ENCODE results near the gene CMTM2. TPM values are rescaled to one million over a fixed set of nuclear protein-coding genes. Genes with fewer than 3 reads are reported as not detected.

The CMTM2 gene
- total and polyA plus RNA-seq, 4 experiments from 2014 or later, result 0.72 to 0.79 TPM; not detected in 2

DNA sequence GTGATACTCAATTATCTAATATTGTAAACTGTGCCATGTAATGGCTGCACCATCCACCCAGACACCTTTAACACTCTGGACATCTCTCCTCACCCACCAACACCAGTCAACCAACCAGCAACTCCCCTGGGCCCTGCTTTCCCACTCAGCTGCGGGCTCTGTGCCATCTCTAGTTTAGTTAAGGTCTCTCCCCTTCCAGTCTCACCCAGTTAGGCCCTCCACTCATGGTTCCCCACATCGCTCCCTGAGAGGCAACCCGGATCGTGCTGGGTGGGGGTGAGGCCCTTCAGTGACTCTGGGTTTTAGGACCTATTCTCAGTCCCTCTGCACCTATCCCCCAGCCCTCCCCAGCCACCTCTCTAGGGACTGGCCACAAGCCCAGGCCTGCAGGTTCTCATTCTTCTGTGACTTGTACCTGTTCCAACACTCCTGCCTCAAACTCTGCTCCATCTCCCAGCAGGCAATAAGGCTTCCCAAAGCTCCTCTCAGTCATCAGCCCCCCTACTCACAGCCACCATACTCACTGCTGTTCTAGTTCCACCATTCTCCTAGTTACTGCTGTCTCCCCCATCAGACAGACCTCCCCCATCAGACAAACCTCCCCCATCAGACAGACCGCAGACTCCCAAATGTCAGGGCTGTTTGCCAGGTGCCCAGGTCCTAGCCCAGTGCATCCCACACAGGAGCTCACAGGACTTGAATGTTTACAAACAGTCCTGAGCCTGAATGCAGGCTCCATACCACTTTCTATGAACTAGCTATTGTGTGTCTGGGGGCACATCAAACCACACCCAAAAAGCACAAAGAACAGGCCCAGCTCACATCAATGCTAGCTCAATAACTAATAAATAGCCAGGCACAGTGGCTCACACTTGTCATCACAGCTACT, 31.9 kb upstream of the CMTM2 start:
- Histone ChIP-seq H3K4me1 (ENCODE audit: insufficient read depth, low read length) (peaks cover 47% of the 10 kb centered on the region), H3K4me3 (ENCODE audit: low read length in 2 of 2) (no peak overlapping the region), H3K36me3 (ENCODE audit: insufficient read depth, low read length) (no peaks in the 10 kb centered on the region), H3K9me3 (ENCODE audit: control insufficient read depth in 1 of 2, low read length in 2 of 2) (no peaks in the 10 kb centered on the region), H3K27me3 (ENCODE audit: insufficient read depth, low read length) (no peaks in the 10 kb centered on the region), H3K27ac (ENCODE audit: low read depth, low read length) (no peak overlapping the region)
- Mint-ChIP-seq H3K9me3 (peaks cover 0 to under 1% (median 0%) of the 10 kb centered on the region in 8 donors), H3K4me3 (peak overlapping the region in 1 of 8 donors; percentile 40), H3K27ac (peak overlapping the region; percentile 19 to 97 (median 78)), H3K27me3 (no peaks in the 10 kb centered on the region), H3K4me1 (peaks cover 31 to 46% (median 39%) of the 10 kb centered on the region in 4 donors), H3K36me3 (peaks cover 0 to 8% of the 10 kb centered on the region in 2 donors)
- ChIA-PET POLR2A (ENCODE audit: partially characterized antibody) (interaction anchor here (0.6 to 19.4 kb wide), 7 partner anchors 11 to 70 kb away, joined by 3 to 440 read pairs (median 28); partner anchors contain the start of gene CMTM3), CTCF (ENCODE audit: partially characterized antibody) (interaction anchor here (0.8 to 2.3 kb wide), 11 partner anchors 8 to 71 kb away, joined by 3 to 15 read pairs (median 4); no protein-coding TSS in a partner anchor)
- intact Hi-C loops (cut with micrococcal nuclease), result no loop called here
- no peak for DNase-seq

GRCh38 chr16:66548068-66548467, 31.2 kb upstream of the CMTM2 start:
- Histone ChIP-seq H3K36me3 (ENCODE audit: insufficient read depth, low read length) (no peaks in the 10 kb centered on the region), H3K27me3 (ENCODE audit: insufficient read depth, low read length) (no peaks in the 10 kb centered on the region), H3K4me3 (ENCODE audit: low read length in 2 of 2) (no peak overlapping the region), H3K27ac (ENCODE audit: low read depth, low read length) (peak overlapping the region; percentile 77), H3K9me3 (ENCODE audit: control insufficient read depth in 1 of 2, low read length in 2 of 2) (no peaks in the 10 kb centered on the region), H3K4me1 (ENCODE audit: insufficient read depth, low read length) (peaks cover 49% of the 10 kb centered on the region)
- Mint-ChIP-seq H3K27me3 (no peaks in the 10 kb centered on the region), H3K4me1 (peaks cover 31 to 54% (median 42%) of the 10 kb centered on the region in 4 donors), H3K4me3 (peak overlapping the region in 6 of 8 donors; percentile 71 to 84 (median 78)), H3K27ac (peak overlapping the region; percentile 86 to 97 (median 90)), H3K36me3 (peaks cover 0 to 13% of the 10 kb centered on the region in 2 donors), H3K9me3 (peaks cover 0 to 2% (median 0%) of the 10 kb centered on the region in 8 donors)
- POLR2A ChIA-PET (ENCODE audit: partially characterized antibody), result interaction anchor here (1.1 to 19.4 kb wide), 7 partner anchors 11 to 203 kb away, joined by 3 to 440 read pairs (median 28); partner anchors contain the start of genes CMTM3 and DYNC1LI2
- DNase-seq, result no peak
- CTCF ChIA-PET (ENCODE audit: partially characterized antibody), result interaction anchor here (0.8 to 2.3 kb wide), 10 partner anchors 8 to 71 kb away, joined by 3 to 15 read pairs (median 4); no protein-coding TSS in a partner anchor
- intact Hi-C loops (cut with micrococcal nuclease), result no loop called here

DNA sequence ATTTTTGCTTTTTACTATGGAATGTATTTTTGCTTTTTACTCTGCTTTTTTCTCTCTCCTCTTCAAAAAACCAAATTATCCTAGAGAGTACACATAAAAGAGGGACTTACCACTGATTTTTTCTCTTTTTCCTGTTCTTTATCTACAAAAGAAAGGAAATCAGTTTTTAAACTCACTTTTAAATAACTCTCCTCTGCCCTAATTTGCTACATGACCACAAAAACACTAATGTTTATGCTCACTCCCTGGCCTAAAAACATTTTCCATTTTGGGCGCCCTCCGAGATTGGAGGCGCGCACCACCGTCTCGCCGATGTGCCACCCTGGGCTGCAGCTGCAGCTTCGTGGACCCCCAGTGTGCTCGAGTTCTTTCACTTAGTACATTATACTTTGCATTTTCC, 30.4 kb upstream of the CMTM2 start:
- H3K4me3 Mint-ChIP-seq, result peak overlapping the region; percentile 71 to 84 (median 80)
- peaks cover 0 to 2% (median 0%) of the 10 kb centered on the region in 8 donors for H3K9me3 Mint-ChIP-seq
- intact Hi-C loops (cut with micrococcal nuclease), result no loop called here
- ChIA-PET POLR2A (ENCODE audit: partially characterized antibody) (interaction anchor here (0.7 to 19.4 kb wide), 9 partner anchors 12 to 202 kb away, joined by 3 to 440 read pairs (median 8); partner anchors contain the start of genes CMTM3 and DYNC1LI2), CTCF (ENCODE audit: partially characterized antibody) (interaction anchor here (1.2 to 6.1 kb wide), 5 partner anchors 9 to 41 kb away, joined by 3 to 72 read pairs (median 5); no protein-coding TSS in a partner anchor)
- no peaks in the 10 kb centered on the region for H3K27me3 Mint-ChIP-seq
- peaks cover 57% of the 10 kb centered on the region for H3K4me1 ChIP-seq (ENCODE audit: insufficient read depth, low read length)
- H3K4me3 ChIP-seq (ENCODE audit: low read length in 2 of 2), result peak overlapping the region; percentile 63 to 70
- H3K9me3 ChIP-seq (ENCODE audit: control insufficient read depth in 1 of 2, low read length in 2 of 2), result no peaks in the 10 kb centered on the region
- peak overlapping the region; percentile 86 to 97 (median 90) for H3K27ac Mint-ChIP-seq
- peaks cover 0 to 18% of the 10 kb centered on the region in 2 donors for H3K36me3 Mint-ChIP-seq
- peaks cover 38 to 62% (median 50%) of the 10 kb centered on the region in 4 donors for H3K4me1 Mint-ChIP-seq
- no peaks in the 10 kb centered on the region for H3K27me3 ChIP-seq (ENCODE audit: insufficient read depth, low read length)
- peak overlapping the region; percentile 77 for H3K27ac ChIP-seq (ENCODE audit: low read depth, low read length)
- H3K36me3 ChIP-seq (ENCODE audit: insufficient read depth, low read length), result no peaks in the 10 kb centered on the region
- DNase-seq, result peak in 3 of 5 donors; percentile 9 to 33 (median 20)

GRCh38 chr16:66549284-66550131, 29.8 kb upstream of the CMTM2 start, which contains the start of gene TK2:
Gene TK2, minus strand, starts transcription at chr16:66550122. Its CDS starts 61 bp downstream, at chr16:66550061.
- CTCF ChIA-PET (ENCODE audit: partially characterized antibody), result interaction anchor here (1.3 to 6.1 kb wide), 5 partner anchors 10 to 40 kb away, joined by 3 to 72 read pairs (median 36); no protein-coding TSS in a partner anchor
- H3K36me3 ChIP-seq (ENCODE audit: insufficient read depth, low read length), result no peaks in the 10 kb centered on the region
- Mint-ChIP-seq H3K4me3 (peak within 1 kb of the TSS; percentile 78 to 98 (median 82)), H3K36me3 (peaks cover 0 to 18% of the 10 kb centered on the region in 2 donors), H3K27me3 (no peaks in the 10 kb centered on the region), H3K27ac (peak within 1 kb of the TSS; percentile 88 to 97 (median 93)), H3K4me1 (peaks cover 45 to 68% (median 56%) of the 10 kb centered on the region in 4 donors), H3K9me3 (peaks cover 0 to 2% (median 0%) of the 10 kb centered on the region in 8 donors)
- peaks cover 63% of the 10 kb centered on the region for H3K4me1 ChIP-seq (ENCODE audit: insufficient read depth, low read length)
- no peaks in the 10 kb centered on the region for H3K9me3 ChIP-seq (ENCODE audit: control insufficient read depth in 1 of 2, low read length in 2 of 2)
- intact Hi-C loops (cut with micrococcal nuclease), result loop anchor here (5.0 kb wide), 1 partner anchor 38 kb away; no protein-coding TSS in a partner anchor
- H3K27ac ChIP-seq (ENCODE audit: low read depth, low read length), result peak within 1 kb of the TSS; percentile 77
- no peaks in the 10 kb centered on the region for H3K27me3 ChIP-seq (ENCODE audit: insufficient read depth, low read length)
- DNase-seq, result peak; percentile 44 to 59 (median 52)
- peak within 1 kb of the TSS; percentile 63 to 70 for H3K4me3 ChIP-seq (ENCODE audit: low read length in 2 of 2)
- POLR2A ChIA-PET (ENCODE audit: partially characterized antibody), result interaction anchor here (0.7 to 19.4 kb wide), 11 partner anchors 8 to 202 kb away, joined by 3 to 440 read pairs (median 6); partner anchors contain the start of genes CMTM3 and DYNC1LI2

DNA sequence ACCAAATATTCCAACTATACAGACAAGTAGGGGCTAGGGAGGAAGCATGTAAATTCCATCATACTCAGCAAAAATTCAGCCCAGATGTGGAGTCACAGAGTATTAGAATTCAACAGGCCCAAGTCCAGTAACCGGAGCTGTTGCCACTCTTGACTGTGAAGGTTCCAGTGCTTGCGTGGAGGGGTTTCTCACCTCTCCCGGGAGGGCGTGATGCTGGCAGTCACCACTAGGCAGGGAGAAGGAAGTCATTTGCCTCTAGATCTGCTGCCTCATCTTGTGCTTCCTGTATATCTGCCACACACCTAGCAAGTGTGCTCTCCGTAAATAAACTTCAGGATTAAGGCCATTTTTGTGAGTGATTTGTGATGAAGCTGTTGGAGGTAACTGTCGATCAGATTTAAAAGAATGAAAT, 27.9 kb upstream of the CMTM2 start:
- H3K27ac ChIP-seq (ENCODE audit: low read depth, low read length), result peak overlapping the region; percentile 72
- Mint-ChIP-seq H3K36me3 (peaks cover 7 to 32% of the 10 kb centered on the region in 2 donors), H3K4me1 (peaks cover 62 to 87% (median 74%) of the 10 kb centered on the region in 4 donors), H3K27me3 (no peaks in the 10 kb centered on the region), H3K4me3 (peak overlapping the region; percentile 94 to 99 (median 97)), H3K27ac (peak overlapping the region; percentile 94 to 98 (median 96)), H3K9me3 (peaks cover 0 to 2% (median 0%) of the 10 kb centered on the region in 8 donors)
- ChIA-PET POLR2A (ENCODE audit: partially characterized antibody) (interaction anchor here (0.5 to 19.4 kb wide), 22 partner anchors 8 to 322 kb away, joined by 3 to 440 read pairs (median 11); partner anchors contain the start of genes CMTM2, CMTM3, DYNC1LI2 and NAE1), CTCF (ENCODE audit: partially characterized antibody) (interaction anchor here (1.1 to 6.1 kb wide), 18 partner anchors 10 to 279 kb away, joined by 3 to 72 read pairs (median 9); partner anchors contain the start of gene NAE1)
- H3K36me3 ChIP-seq (ENCODE audit: insufficient read depth, low read length), result no peaks in the 10 kb centered on the region
- peak overlapping the region; percentile 19 to 76 for H3K4me3 ChIP-seq (ENCODE audit: low read length in 2 of 2)
- peaks cover 82% of the 10 kb centered on the region for H3K4me1 ChIP-seq (ENCODE audit: insufficient read depth, low read length)
- intact Hi-C loops (cut with micrococcal nuclease), result loop anchor here (5.0 kb wide), 1 partner anchor 36 kb away; no protein-coding TSS in a partner anchor
- H3K9me3 ChIP-seq (ENCODE audit: control insufficient read depth in 1 of 2, low read length in 2 of 2), result no peaks in the 10 kb centered on the region
- no peaks in the 10 kb centered on the region for H3K27me3 ChIP-seq (ENCODE audit: insufficient read depth, low read length)
- DNase-seq, result peak; percentile 55 to 80 (median 61)
